ENCODE measurements around the gene CC2D2B.

Gene CC2D2B

GRCh38 chr10:95907456-95908253 is at the start of gene CC2D2B:
Gene CC2D2B, plus strand, starts transcription at chr10:95907975. Its CDS starts 3,349 bp downstream, at chr10:95911324.
- Histone ChIP-seq H3K9me3 (ENCODE audit: control insufficient read depth in 1 of 2, low read length in 2 of 2) (no peaks in the 10 kb centered on the region), H3K36me3 (ENCODE audit: control insufficient read depth in 1 of 2, insufficient read depth in 2 of 2, low read length in 2 of 2) (peaks cover 0 to 3% of the 10 kb centered on the region in 2 donors), H3K4me3 (ENCODE audit: low read depth in 1 of 2, low read length in 2 of 2) (peak within 1 kb of the TSS; percentile 85 to 94), H3K4me1 (ENCODE audit: control insufficient read depth in 1 of 2, insufficient read depth in 2 of 2, low read length in 2 of 2) (peaks cover 4 to 9% of the 10 kb centered on the region in 2 donors), H3K27me3 (ENCODE audit: control insufficient read depth in 1 of 2, insufficient read depth in 2 of 2, low read length in 2 of 2) (no peaks in the 10 kb centered on the region), H3K27ac (ENCODE audit: low read depth, low read length) (peak within 1 kb of the TSS; percentile 62), H3K9ac (ENCODE audit: low read depth in 1 of 2, low read length in 2 of 2) (peak within 1 kb of the TSS; percentile 49 to 69)

- H3K4me1 ChIP-seq (ENCODE audit: control insufficient read depth in 1 of 2, insufficient read depth in 2 of 2, low read length in 2 of 2) = peaks cover 0 to 3% of the 10 kb centered on the region in 2 donors
Observed at GRCh38 chr10:95860166-95860940, 47.4 kb upstream of the CC2D2B start.

GRCh38 chr10:95861386-95861785 is 46.4 kb upstream of the CC2D2B start:
- H3K9ac ChIP-seq (ENCODE audit: low read depth in 1 of 2, low read length in 2 of 2) = no peak overlapping the region
- H3K27ac ChIP-seq (ENCODE audit: low read depth, low read length) = no peak overlapping the region
- H3K9me3 ChIP-seq (ENCODE audit: control insufficient read depth in 1 of 2, low read length in 2 of 2) = no peaks in the 10 kb centered on the region
- peaks cover 0 to 3% of the 10 kb centered on the region in 2 donors for H3K36me3 ChIP-seq (ENCODE audit: control insufficient read depth in 1 of 2, insufficient read depth in 2 of 2, low read length in 2 of 2)
- H3K27me3 ChIP-seq (ENCODE audit: control insufficient read depth in 1 of 2, insufficient read depth in 2 of 2, low read length in 2 of 2) = no peaks in the 10 kb centered on the region
- H3K4me1 ChIP-seq (ENCODE audit: control insufficient read depth in 1 of 2, insufficient read depth in 2 of 2, low read length in 2 of 2) = peaks cover 0 to 3% of the 10 kb centered on the region in 2 donors
- no peak overlapping the region for H3K4me3 ChIP-seq (ENCODE audit: low read depth in 1 of 2, low read length in 2 of 2)

More at GRCh38 chr10:95860166-95860940, 47.4 kb upstream of the CC2D2B start:
- H3K27ac ChIP-seq (ENCODE audit: low read depth, low read length) = no peak overlapping the region
- no peaks in the 10 kb centered on the region for H3K9me3 ChIP-seq (ENCODE audit: control insufficient read depth in 1 of 2, low read length in 2 of 2)
- peaks cover 0 to 3% of the 10 kb centered on the region in 2 donors for H3K36me3 ChIP-seq (ENCODE audit: control insufficient read depth in 1 of 2, insufficient read depth in 2 of 2, low read length in 2 of 2)
- H3K4me3 ChIP-seq (ENCODE audit: low read depth in 1 of 2, low read length in 2 of 2) = no peak overlapping the region
- no peak overlapping the region for H3K9ac ChIP-seq (ENCODE audit: low read depth in 1 of 2, low read length in 2 of 2)
- H3K27me3 ChIP-seq (ENCODE audit: control insufficient read depth in 1 of 2, insufficient read depth in 2 of 2, low read length in 2 of 2) = no peaks in the 10 kb centered on the region

- H3K4me1 ChIP-seq (ENCODE audit: control insufficient read depth in 1 of 2, insufficient read depth in 2 of 2, low read length in 2 of 2) = peaks cover 0 to 3% of the 10 kb centered on the region in 2 donors
- H3K27ac ChIP-seq (ENCODE audit: low read depth, low read length) = no peak overlapping the region
- no peak overlapping the region for H3K4me3 ChIP-seq (ENCODE audit: low read depth in 1 of 2, low read length in 2 of 2)
- H3K27me3 ChIP-seq (ENCODE audit: control insufficient read depth in 1 of 2, insufficient read depth in 2 of 2, low read length in 2 of 2) = no peaks in the 10 kb centered on the region
- no peaks in the 10 kb centered on the region for H3K9me3 ChIP-seq (ENCODE audit: control insufficient read depth in 1 of 2, low read length in 2 of 2)
- H3K36me3 ChIP-seq (ENCODE audit: control insufficient read depth in 1 of 2, insufficient read depth in 2 of 2, low read length in 2 of 2) = peaks cover 3 to 6% of the 10 kb centered on the region in 2 donors
- no peak overlapping the region for H3K9ac ChIP-seq (ENCODE audit: low read depth in 1 of 2, low read length in 2 of 2)
Observed at GRCh38 chr10:95864906-95865813, 42.6 kb upstream of the CC2D2B start.

- Histone ChIP-seq H3K4me1 (ENCODE audit: control insufficient read depth in 1 of 2, insufficient read depth in 2 of 2, low read length in 2 of 2) (peaks cover 0 to 3% of the 10 kb centered on the region in 2 donors), H3K27me3 (ENCODE audit: control insufficient read depth in 1 of 2, insufficient read depth in 2 of 2, low read length in 2 of 2) (no peaks in the 10 kb centered on the region), H3K36me3 (ENCODE audit: control insufficient read depth in 1 of 2, insufficient read depth in 2 of 2, low read length in 2 of 2) (peaks cover 0 to 9% of the 10 kb centered on the region in 2 donors), H3K9ac (ENCODE audit: low read depth in 1 of 2, low read length in 2 of 2) (no peak overlapping the region), H3K27ac (ENCODE audit: low read depth, low read length) (no peak overlapping the region), H3K4me3 (ENCODE audit: low read depth in 1 of 2, low read length in 2 of 2) (no peak overlapping the region), H3K9me3 (ENCODE audit: control insufficient read depth in 1 of 2, low read length in 2 of 2) (no peaks in the 10 kb centered on the region)
Observed at GRCh38 chr10:95865814-95866466, 41.8 kb upstream of the CC2D2B start.

- no peaks in the 10 kb centered on the region for H3K9me3 ChIP-seq (ENCODE audit: control insufficient read depth in 1 of 2, low read length in 2 of 2)
- H3K9ac ChIP-seq (ENCODE audit: low read depth in 1 of 2, low read length in 2 of 2) = no peak overlapping the region
- peaks cover 0 to 10% of the 10 kb centered on the region in 2 donors for H3K36me3 ChIP-seq (ENCODE audit: control insufficient read depth in 1 of 2, insufficient read depth in 2 of 2, low read length in 2 of 2)
- H3K4me1 ChIP-seq (ENCODE audit: control insufficient read depth in 1 of 2, insufficient read depth in 2 of 2, low read length in 2 of 2) = peaks cover 0 to 3% of the 10 kb centered on the region in 2 donors
- no peak overlapping the region for H3K4me3 ChIP-seq (ENCODE audit: low read depth in 1 of 2, low read length in 2 of 2)
- no peak overlapping the region for H3K27ac ChIP-seq (ENCODE audit: low read depth, low read length)
- no peaks in the 10 kb centered on the region for H3K27me3 ChIP-seq (ENCODE audit: control insufficient read depth in 1 of 2, insufficient read depth in 2 of 2, low read length in 2 of 2)
Observed at GRCh38 chr10:95866467-95866842, 41.3 kb upstream of the CC2D2B start.

GRCh38 chr10:95867866-95868265 is 39.9 kb upstream of the CC2D2B start:
- Histone ChIP-seq H3K36me3 (ENCODE audit: control insufficient read depth in 1 of 2, insufficient read depth in 2 of 2, low read length in 2 of 2) (peaks cover 0 to 17% of the 10 kb centered on the region in 2 donors), H3K27me3 (ENCODE audit: control insufficient read depth in 1 of 2, insufficient read depth in 2 of 2, low read length in 2 of 2) (no peaks in the 10 kb centered on the region), H3K4me1 (ENCODE audit: control insufficient read depth in 1 of 2, insufficient read depth in 2 of 2, low read length in 2 of 2) (peaks cover 0 to 3% of the 10 kb centered on the region in 2 donors), H3K9ac (ENCODE audit: low read depth in 1 of 2, low read length in 2 of 2) (no peak overlapping the region), H3K9me3 (ENCODE audit: control insufficient read depth in 1 of 2, low read length in 2 of 2) (no peaks in the 10 kb centered on the region), H3K27ac (ENCODE audit: low read depth, low read length) (no peak overlapping the region), H3K4me3 (ENCODE audit: low read depth in 1 of 2, low read length in 2 of 2) (no peak overlapping the region)

- no peaks in the 10 kb centered on the region for H3K27me3 ChIP-seq (ENCODE audit: control insufficient read depth in 1 of 2, insufficient read depth in 2 of 2, low read length in 2 of 2)
- peaks cover 0 to 25% of the 10 kb centered on the region in 2 donors for H3K36me3 ChIP-seq (ENCODE audit: control insufficient read depth in 1 of 2, insufficient read depth in 2 of 2, low read length in 2 of 2)
- H3K9me3 ChIP-seq (ENCODE audit: control insufficient read depth in 1 of 2, low read length in 2 of 2) = no peaks in the 10 kb centered on the region
- no peak overlapping the region for H3K9ac ChIP-seq (ENCODE audit: low read depth in 1 of 2, low read length in 2 of 2)
- no peaks in the 10 kb centered on the region for H3K4me1 ChIP-seq (ENCODE audit: control insufficient read depth in 1 of 2, insufficient read depth in 2 of 2, low read length in 2 of 2)
- no peak overlapping the region for H3K27ac ChIP-seq (ENCODE audit: low read depth, low read length)
- no peak overlapping the region for H3K4me3 ChIP-seq (ENCODE audit: low read depth in 1 of 2, low read length in 2 of 2)
Observed at GRCh38 chr10:95872158-95872711, 35.5 kb upstream of the CC2D2B start.

GRCh38 chr10:95873139-95873538 is 34.6 kb upstream of the CC2D2B start:
- H3K9ac ChIP-seq (ENCODE audit: low read depth in 1 of 2, low read length in 2 of 2) = no peak overlapping the region
- H3K27me3 ChIP-seq (ENCODE audit: control insufficient read depth in 1 of 2, insufficient read depth in 2 of 2, low read length in 2 of 2) = no peaks in the 10 kb centered on the region
- H3K36me3 ChIP-seq (ENCODE audit: control insufficient read depth in 1 of 2, insufficient read depth in 2 of 2, low read length in 2 of 2) = peaks cover 0 to 23% of the 10 kb centered on the region in 2 donors
- no peak overlapping the region for H3K27ac ChIP-seq (ENCODE audit: low read depth, low read length)
- H3K4me3 ChIP-seq (ENCODE audit: low read depth in 1 of 2, low read length in 2 of 2) = no peak overlapping the region
- no peaks in the 10 kb centered on the region for H3K9me3 ChIP-seq (ENCODE audit: control insufficient read depth in 1 of 2, low read length in 2 of 2)
- no peaks in the 10 kb centered on the region for H3K4me1 ChIP-seq (ENCODE audit: control insufficient read depth in 1 of 2, insufficient read depth in 2 of 2, low read length in 2 of 2)
